GM19467 (cell line): ENCODE measurements around the gene BCL2L2.

Source experiments
- ATAC-seq: cut with Tn5 transposase; IDR thresholded peaks from one replicate; pipeline ENCODE4 v1.9.1; 2021; ENCODE audit warnings: mild to moderate bottlenecking, moderate library complexity; ENCODE audit not compliant: unreplicated experiment

BCL2L2 gene

GRCh38 chr14:23352506-23353432, 46.1 kb downstream of the BCL2L2 start, which contains the start of gene SLC22A17:
Gene SLC22A17, minus strand, starts transcription at chr14:23352887.
- no peak for ATAC-seq

GRCh38 chr14:23353433-23353780, 46.8 kb downstream of the BCL2L2 start:
- ATAC-seq: no peak

GRCh38 chr14:23354990-23355389, 48.4 kb downstream of the BCL2L2 start:
- no peak for ATAC-seq

- no peak for ATAC-seq
Observed at GRCh38 chr14:23355871-23356435, 49.3 kb downstream of the BCL2L2 start.

- ATAC-seq: no peak
Observed at GRCh38 chr14:23356662-23357061, 50.0 kb downstream of the BCL2L2 start.

GRCh38 chr14:23357261-23357660, 50.6 kb downstream of the BCL2L2 start:
- no peak for ATAC-seq

GRCh38 chr14:23358042-23358441, 51.4 kb downstream of the BCL2L2 start:
- no peak for ATAC-seq

- no peak for ATAC-seq
Observed at GRCh38 chr14:23358553-23359166, 52.0 kb downstream of the BCL2L2 start.

- ATAC-seq: no peak
Observed at GRCh38 chr14:23359167-23359626, 52.6 kb downstream of the BCL2L2 start.

GRCh38 chr14:23359722-23360447, 53.3 kb downstream of the BCL2L2 start:
- no peak for ATAC-seq

- ATAC-seq: no peak
Observed at GRCh38 chr14:23360496-23360895, 53.9 kb downstream of the BCL2L2 start.

GRCh38 chr14:23361320-23361719, 54.7 kb downstream of the BCL2L2 start:
- no peak for ATAC-seq
